Endothelial cell (in vitro differentiated cells): ENCODE measurements around the gene HESX1. TPM values are rescaled to one million over a fixed set of nuclear protein-coding genes. Genes with fewer than 3 reads are reported as not detected.

Experiments
- DNase-seq: peaks from one replicate; pipeline ENCODE4 v3.0.0; 2021; ENCODE audit warnings: low spot score
- H3K27ac Mint-ChIP-seq: one replicate; pipeline ENCODE4 v1.8.0; 2021; ENCODE audit warnings: mixed read lengths, inconsistent platforms; ENCODE audit not compliant: unreplicated experiment
- H3K27me3 Mint-ChIP-seq: one replicate; pipeline ENCODE4 v1.8.0; 2021; ENCODE audit warnings: mild to moderate bottlenecking, moderate library complexity, mixed read lengths, inconsistent platforms; ENCODE audit not compliant: unreplicated experiment
- H3K36me3 Mint-ChIP-seq: one replicate; pipeline ENCODE4 v1.8.0; 2021; ENCODE audit warnings: mild to moderate bottlenecking, low read depth, mixed read lengths, inconsistent platforms; ENCODE audit not compliant: unreplicated experiment
- H3K4me1 Mint-ChIP-seq: one replicate; pipeline ENCODE4 v1.8.0; 2021; ENCODE audit warnings: mild to moderate bottlenecking, mixed read lengths, inconsistent platforms; ENCODE audit not compliant: unreplicated experiment
- H3K4me3 Mint-ChIP-seq: one replicate; pipeline ENCODE4 v1.8.0; 2021; ENCODE audit warnings: mild to moderate bottlenecking, mixed read lengths, inconsistent platforms; ENCODE audit not compliant: unreplicated experiment
- H3K9me3 Mint-ChIP-seq: one replicate; pipeline ENCODE4 v1.8.0; 2021; ENCODE audit warnings: mixed read lengths, inconsistent platforms; ENCODE audit not compliant: unreplicated experiment
- CTCF ChIP-seq: fragments of 200-600 bp; sonication (generic); IDR thresholded peaks from one replicate; pipeline ENCODE4 v1.5.0; 2021; ENCODE audit warnings: antibody characterized with exemption; ENCODE audit not compliant: unreplicated experiment
- total RNA-seq: library from RNA; stranded (reverse); fragmentation: NEBNext Ultra II Directional; extraction: Animal tissue kit (Norgen Biotek cat#: 25700); gene quantifications from one replicate; pipeline ENCODE4 v1.2.1, GENCODE V29; 2021; ENCODE audit not compliant: unreplicated experiment

Gene HESX1
- total RNA-seq, 1 donor from 2014 or later, result 1.6 TPM

- DNase-seq, result no peak
- Mint-ChIP-seq H3K4me3 (no peak overlapping the region), H3K9me3 (no peaks in the 10 kb centered on the region), H3K27ac (no peak overlapping the region), H3K36me3 (no peaks in the 10 kb centered on the region), H3K27me3 (peaks cover 9% of the 10 kb centered on the region), H3K4me1 (peaks cover 9% of the 10 kb centered on the region)
- TF ChIP-seq CTCF, result no peak
Observed at GRCh38 chr3:57150113-57150581, 49.6 kb downstream of the HESX1 start.

Other genes with a start within 250 kb of the HESX1 start
- gene SPATA12, start 139.3 kb downstream of the HESX1 start, total RNA-seq, result 0.15 TPM
- 10.7 TPM for gene IL17RD, start 34.6 kb downstream of the HESX1 start, total RNA-seq
- gene APPL1, start 27.8 kb upstream of the HESX1 start, total RNA-seq, result 25.9 TPM
- gene ASB14, start 92.7 kb upstream of the HESX1 start, total RNA-seq, result not detected